ENCODE measurements around the gene PRKCH.

DNA sequence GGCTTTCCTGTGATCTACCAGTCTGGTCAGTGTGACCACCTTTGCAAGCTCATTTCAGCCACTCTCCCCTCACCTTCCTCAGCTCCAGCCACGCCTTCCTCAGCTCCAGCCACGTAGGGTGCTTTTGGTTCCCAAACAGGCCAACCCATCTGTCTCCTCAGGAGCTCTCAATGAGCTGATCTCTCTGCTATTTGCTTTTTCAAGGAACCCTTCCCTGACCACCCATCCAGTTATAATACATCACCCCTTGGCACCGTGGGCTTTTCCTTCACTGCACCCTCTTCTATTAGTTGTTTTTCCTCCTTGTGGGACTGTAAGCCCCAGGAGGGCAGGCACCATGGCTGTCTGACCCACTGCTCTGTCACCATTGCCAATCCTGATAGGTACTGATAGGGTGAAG is 2.3 kb upstream of the PRKCH start:
- TF ChIP-seq, protein P1, sequence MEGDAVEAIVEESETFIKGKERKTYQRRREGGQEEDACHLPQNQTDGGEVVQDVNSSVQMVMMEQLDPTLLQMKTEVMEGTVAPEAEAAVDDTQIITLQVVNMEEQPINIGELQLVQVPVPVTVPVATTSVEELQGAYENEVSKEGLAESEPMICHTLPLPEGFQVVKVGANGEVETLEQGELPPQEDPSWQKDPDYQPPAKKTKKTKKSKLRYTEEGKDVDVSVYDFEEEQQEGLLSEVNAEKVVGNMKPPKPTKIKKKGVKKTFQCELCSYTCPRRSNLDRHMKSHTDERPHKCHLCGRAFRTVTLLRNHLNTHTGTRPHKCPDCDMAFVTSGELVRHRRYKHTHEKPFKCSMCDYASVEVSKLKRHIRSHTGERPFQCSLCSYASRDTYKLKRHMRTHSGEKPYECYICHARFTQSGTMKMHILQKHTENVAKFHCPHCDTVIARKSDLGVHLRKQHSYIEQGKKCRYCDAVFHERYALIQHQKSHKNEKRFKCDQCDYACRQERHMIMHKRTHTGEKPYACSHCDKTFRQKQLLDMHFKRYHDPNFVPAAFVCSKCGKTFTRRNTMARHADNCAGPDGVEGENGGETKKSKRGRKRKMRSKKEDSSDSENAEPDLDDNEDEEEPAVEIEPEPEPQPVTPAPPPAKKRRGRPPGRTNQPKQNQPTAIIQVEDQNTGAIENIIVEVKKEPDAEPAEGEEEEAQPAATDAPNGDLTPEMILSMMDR (IDR thresholded peaks at IDR 0.05), result no peak
- no peak for TF ChIP-seq POLR2AphosphoS5 (IDR thresholded peaks at IDR 0.05)
- no peak for TF ChIP-seq POLR2A (IDR thresholded peaks at IDR 0.05)
